DLD1 (cell line): ENCODE results near the gene ABCB10.
"Not testable (repeated sequence)": the region's sequence is repeated elsewhere in the genome, so short reads cannot be mapped to it uniquely, and the experiment has no call there.

Source experiments
- in situ Hi-C: cut with HindIII; loops from 2 replicates; pipeline ENCODE4 v1.10.0; 2017; ENCODE audit warnings: low sequenced_read_pairs

The ABCB10 gene

GRCh38 chr1:229558460-229559335 is at the start of gene ABCB10:
Gene ABCB10, minus strand, starts transcription at chr1:229558707. Its CDS starts 55 bp downstream, at chr1:229558652.
- in situ Hi-C loops: no loop called here

- in situ Hi-C loops: no loop called here
These were observed 48.9 kb upstream of the ABCB10 start for GRCh38 chr1:229607370-229607769.

- in situ Hi-C loops: no loop called here
These were observed 45.0 kb upstream of the ABCB10 start for GRCh38 chr1:229603371-229604005.

GRCh38 chr1:229600229-229600628 is 41.7 kb upstream of the ABCB10 start:
- in situ Hi-C loops: no loop called here

- in situ Hi-C loops: no loop called here
These were observed 40.9 kb upstream of the ABCB10 start for GRCh38 chr1:229599218-229599954.

- in situ Hi-C loops: no loop called here
These were observed 39.4 kb upstream of the ABCB10 start for GRCh38 chr1:229597877-229598276.

- in situ Hi-C loops: no loop called here
These were observed 38.6 kb upstream of the ABCB10 start for GRCh38 chr1:229596925-229597699.

GRCh38 chr1:229595876-229596275 is 37.4 kb upstream of the ABCB10 start:
- in situ Hi-C loops: not testable (repeated sequence)

GRCh38 chr1:229594227-229595008 is 35.9 kb upstream of the ABCB10 start:
- in situ Hi-C loops: no loop called here

GRCh38 chr1:229593800-229594199 is 35.3 kb upstream of the ABCB10 start:
- in situ Hi-C loops: no loop called here

GRCh38 chr1:229590119-229590518 is 31.6 kb upstream of the ABCB10 start:
- in situ Hi-C loops: no loop called here

- in situ Hi-C loops: no loop called here
These were observed 26.8 kb upstream of the ABCB10 start for GRCh38 chr1:229585338-229585737.

GRCh38 chr1:229582715-229583114 is 24.2 kb upstream of the ABCB10 start:
- in situ Hi-C loops: no loop called here

- in situ Hi-C loops: no loop called here
These were observed 23.6 kb upstream of the ABCB10 start for GRCh38 chr1:229582011-229582694.

GRCh38 chr1:229581485-229581884 is 23.0 kb upstream of the ABCB10 start:
- in situ Hi-C loops: no loop called here

GRCh38 chr1:229579059-229579673 is 20.7 kb upstream of the ABCB10 start:
- in situ Hi-C loops: no loop called here

- in situ Hi-C loops: no loop called here
These were observed 19.9 kb upstream of the ABCB10 start for GRCh38 chr1:229578168-229579058.
